ENCODE measurements around the gene PFAS.

GRCh38 chr17:8264836-8265542 is 15.9 kb downstream of the PFAS start:
- TF ChIP-seq CTCF (IDR thresholded peaks at IDR 0.05; ENCODE audit: insufficient read depth, low read length) (no peak), REST (IDR thresholded peaks at IDR 0.05; ENCODE audit: insufficient replicate concordance, low read depth) (no peak), POLR2AphosphoS5 (IDR thresholded peaks at IDR 0.05; ENCODE audit: low read depth) (no peak)
